Parathyroid adenoma (tissue), 2 donors: ENCODE data around the gene CDCP1.

ENCODE experiments used
- H2AFZ ChIP-seq: fragments of 300-600 bp; sonication (generic); one replicate; pipeline ENCODE4 v1.7.0; 2017; ENCODE audit warnings: antibody characterized with exemption, mild to moderate bottlenecking
- H3K27ac ChIP-seq: fragments of 300-600 bp; sonication (generic); one replicate; pipeline ENCODE4 v1.7.0; 2017
- H3K27me3 ChIP-seq: fragments of 300-600 bp; sonication (generic); one replicate; pipeline ENCODE4 v1.7.0; 2017; ENCODE audit warnings: low read length; ENCODE audit not compliant: control insufficient read depth, insufficient read depth
- H3K36me3 ChIP-seq: fragments of 300-600 bp; sonication (generic); one replicate; pipeline ENCODE4 v1.7.0; 2017; ENCODE audit warnings: low read length; ENCODE audit not compliant: control insufficient read depth, insufficient read depth
- H3K4me1 ChIP-seq: fragments of 300-600 bp; sonication (generic); one replicate; pipeline ENCODE4 v1.7.0; 2017; ENCODE audit warnings: control low read depth
- H3K4me2 ChIP-seq: fragments of 300-600 bp; sonication (generic); one replicate; pipeline ENCODE4 v1.7.0; 2017; ENCODE audit warnings: low read length
- H3K4me3 ChIP-seq: fragments of 300-600 bp; sonication (generic); one replicate; pipeline ENCODE4 v1.7.0; 2017; ENCODE audit warnings: low read depth, low read length
- H3K79me2 ChIP-seq: fragments of 300-600 bp; sonication (generic); one replicate; pipeline ENCODE4 v1.7.0; 2017; ENCODE audit warnings: control low read depth
- H3K9ac ChIP-seq: fragments of 300-600 bp; sonication (generic); one replicate; pipeline ENCODE4 v1.7.0; 2017; ENCODE audit warnings: mild to moderate bottlenecking
- H3K9me3 ChIP-seq: fragments of 300-600 bp; sonication (generic); one replicate; pipeline ENCODE4 v1.7.0; 2017; ENCODE audit warnings: low read length; ENCODE audit not compliant: control insufficient read depth
- CTCF ChIP-seq: fragments of 300-600 bp; sonication (generic); IDR thresholded peaks from one replicate; pipeline ENCODE4 v1.7.0; 2017; ENCODE audit warnings: antibody characterized with exemption, mild to moderate bottlenecking
- donor health status: primary hyperparathyroidism.

The CDCP1 gene

DNA sequence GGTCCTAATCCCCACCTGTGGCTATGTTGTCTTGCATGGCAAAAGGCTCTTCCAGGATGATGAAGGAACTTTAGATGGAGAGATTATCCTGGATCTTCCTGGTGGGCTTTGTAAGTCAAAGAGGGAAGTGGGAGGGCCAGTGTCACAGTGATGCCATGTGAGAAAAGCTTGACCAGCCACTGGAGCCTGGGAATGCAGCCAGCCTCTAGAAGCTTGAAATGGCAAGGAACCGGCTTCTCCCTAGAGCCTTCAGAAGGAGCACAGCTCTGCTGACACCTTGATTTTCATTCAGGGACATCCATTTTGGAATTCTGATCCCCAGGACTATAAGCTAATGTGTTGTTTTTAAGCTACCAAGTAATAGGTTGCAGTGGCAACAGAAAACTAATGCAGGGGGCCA, 61.8 kb downstream of the CDCP1 start:
- no peak overlapping the region for H2AFZ ChIP-seq
- H3K27ac ChIP-seq = no peak overlapping the region
- no peaks in the 10 kb centered on the region for H3K9me3 ChIP-seq
- no peaks in the 10 kb centered on the region for H3K36me3 ChIP-seq
- H3K4me1 ChIP-seq = no peaks in the 10 kb centered on the region
- no peaks in the 10 kb centered on the region for H3K79me2 ChIP-seq
- no peak overlapping the region for H3K9ac ChIP-seq
- H3K4me2 ChIP-seq = no peak overlapping the region
- no peaks in the 10 kb centered on the region for H3K27me3 ChIP-seq
- no peak overlapping the region for H3K4me3 ChIP-seq
- TF ChIP-seq CTCF = no peak

GRCh38 chr3:45083023-45083422, 63.2 kb downstream of the CDCP1 start:
- Histone ChIP-seq H2AFZ (no peak overlapping the region), H3K9ac (no peak overlapping the region), H3K9me3 (no peaks in the 10 kb centered on the region), H3K36me3 (no peaks in the 10 kb centered on the region), H3K79me2 (no peaks in the 10 kb centered on the region), H3K4me1 (no peaks in the 10 kb centered on the region), H3K4me3 (no peak overlapping the region), H3K27ac (no peak overlapping the region), H3K27me3 (no peaks in the 10 kb centered on the region), H3K4me2 (no peak overlapping the region)
- TF ChIP-seq CTCF = no peak

- Histone ChIP-seq H3K4me1 (no peaks in the 10 kb centered on the region), H2AFZ (no peak overlapping the region), H3K27me3 (no peaks in the 10 kb centered on the region), H3K9ac (no peak overlapping the region), H3K9me3 (no peaks in the 10 kb centered on the region), H3K4me2 (no peak overlapping the region), H3K79me2 (no peaks in the 10 kb centered on the region), H3K36me3 (no peaks in the 10 kb centered on the region), H3K27ac (no peak overlapping the region), H3K4me3 (no peak overlapping the region)
- no peak for TF ChIP-seq CTCF
Measured at GRCh38 chr3:45082142-45082538, 64.0 kb downstream of the CDCP1 start.

DNA sequence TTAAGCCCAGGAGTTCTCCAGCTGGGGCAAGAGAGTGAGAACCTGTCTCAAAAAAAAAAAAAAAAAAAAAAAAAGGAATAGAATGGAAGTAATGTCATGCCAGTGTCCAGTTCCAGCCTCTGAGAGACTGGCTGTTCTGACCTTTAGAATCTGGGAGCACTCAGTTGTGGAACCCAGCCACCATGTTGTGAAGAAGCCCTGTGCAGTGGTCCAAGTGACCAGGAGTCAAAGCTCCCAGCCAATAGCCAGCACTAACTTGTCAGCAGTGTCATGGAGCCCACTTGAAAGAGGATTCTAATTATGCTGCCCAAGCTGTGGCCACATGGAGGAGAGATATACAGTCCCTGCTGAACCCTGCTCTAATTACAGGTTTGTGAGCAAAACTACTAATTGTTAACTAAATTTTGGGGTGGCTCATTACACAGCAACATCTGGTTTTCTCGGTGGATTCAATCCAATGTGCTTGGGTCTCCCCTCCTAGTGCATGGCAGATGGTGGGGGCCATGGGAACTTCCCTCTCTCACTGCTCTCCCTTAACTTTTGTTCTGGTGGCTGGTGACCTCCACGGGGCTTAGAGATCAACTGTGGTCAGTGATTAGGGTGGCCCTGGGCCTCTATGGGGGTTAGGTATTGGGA, 64.6 kb downstream of the CDCP1 start:
- no peak for TF ChIP-seq CTCF
- no peaks in the 10 kb centered on the region for H3K27me3 ChIP-seq

DNA sequence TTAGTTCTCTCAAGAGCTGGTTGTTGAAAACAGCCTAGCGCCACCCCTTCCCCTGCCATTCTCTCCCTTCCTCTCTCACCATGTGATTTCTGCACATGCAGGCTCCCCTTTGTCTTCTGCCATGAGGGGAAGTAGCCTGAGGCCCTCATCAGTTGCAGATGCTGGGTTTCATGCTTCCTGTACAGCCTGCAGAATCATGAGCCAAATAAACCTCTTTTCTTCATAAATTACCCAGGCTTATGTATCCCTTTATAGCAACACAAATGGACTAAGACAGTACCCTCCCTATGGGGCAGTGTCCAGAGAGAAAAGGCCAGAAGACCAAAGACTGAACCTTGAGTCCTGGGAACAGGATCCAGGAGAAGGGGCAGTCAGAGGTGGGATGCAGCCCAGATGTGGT, 65.4 kb downstream of the CDCP1 start:
- Histone ChIP-seq H3K9me3 (no peaks in the 10 kb centered on the region), H3K4me2 (no peak overlapping the region), H3K4me3 (no peak overlapping the region), H3K27ac (no peak overlapping the region), H3K9ac (no peak overlapping the region), H3K79me2 (no peaks in the 10 kb centered on the region), H3K4me1 (no peaks in the 10 kb centered on the region), H3K27me3 (no peaks in the 10 kb centered on the region), H2AFZ (no peak overlapping the region), H3K36me3 (no peaks in the 10 kb centered on the region)
- TF ChIP-seq CTCF = no peak

More for the DNA sequence above, 64.6 kb downstream of the CDCP1 start:
- Histone ChIP-seq H3K79me2 (no peaks in the 10 kb centered on the region), H3K9me3 (no peaks in the 10 kb centered on the region), H3K27ac (no peak overlapping the region), H3K4me2 (no peak overlapping the region), H3K4me3 (no peak overlapping the region), H2AFZ (no peak overlapping the region), H3K9ac (no peak overlapping the region), H3K4me1 (no peaks in the 10 kb centered on the region), H3K36me3 (no peaks in the 10 kb centered on the region)
